Activated CD8-positive, alpha-beta T cell treated with anti-CD3 and anti-CD28 coated beads, Interleukin-2, amount 10 ng/mL, durations not matched to agents 7 days and 5 days (primary cell): ENCODE results near the gene NAE1. TPM values are rescaled to one million over a fixed set of nuclear protein-coding genes. Genes with fewer than 3 reads are reported as not detected.
"Not testable (repeated sequence)": the region's sequence is repeated elsewhere in the genome, so short reads cannot be mapped to it uniquely, and the experiment has no call there.

Source experiments
- ATAC-seq: fragments of 150-1000 bp; cut with Tn5 transposase; one replicate; pipeline ENCODE4 v1.10.0; 2021; ENCODE audit warnings: moderate library complexity
- CTCF ChIA-PET: fragments of 350-600 bp; sonication (Branson Sonifier 250); formaldehyde crosslinking; loops from one replicate; lab custom pipeline; 2021; ENCODE audit warnings: antibody characterized with exemption; lab: Charles Lee
- POLR2A ChIA-PET: fragments of 350-600 bp; sonication (Branson Sonifier 250); formaldehyde crosslinking; loops from one replicate; lab custom pipeline; 2021; ENCODE audit warnings: antibody characterized with exemption; lab: Charles Lee
- DNase-seq: peaks from one replicate; pipeline ENCODE4 v3.0.0-alpha.2; 2020
- H3K27ac Mint-ChIP-seq: one replicate; pipeline ENCODE4 v1.8.0; 2021; ENCODE audit warnings: mild to moderate bottlenecking, mixed read lengths
- H3K27me3 Mint-ChIP-seq: one replicate; pipeline ENCODE4 v1.8.0; 2021; ENCODE audit warnings: low read depth, mixed read lengths
- H3K36me3 Mint-ChIP-seq: one replicate; pipeline ENCODE4 v1.8.0; 2021; ENCODE audit warnings: low read depth, mixed read lengths
- H3K4me1 Mint-ChIP-seq: one replicate; pipeline ENCODE4 v1.8.0; 2021; ENCODE audit warnings: low read depth, mixed read lengths
- H3K4me3 Mint-ChIP-seq: one replicate; pipeline ENCODE4 v1.8.0; 2021; ENCODE audit warnings: mild to moderate bottlenecking, mixed read lengths
- H3K9me3 Mint-ChIP-seq: one replicate; pipeline ENCODE4 v1.8.0; 2022; ENCODE audit warnings: mixed read lengths; ENCODE audit not compliant: insufficient read depth
- total RNA-seq, 2 experiments: library from RNA; stranded (reverse); gene quantifications; one replicate each; pipeline ENCODE4 v1.2.3, GENCODE V29; 2021

NAE1 gene
- total RNA-seq: 10 to 100 TPM; 77.3 to 84.1 TPM

DNA sequence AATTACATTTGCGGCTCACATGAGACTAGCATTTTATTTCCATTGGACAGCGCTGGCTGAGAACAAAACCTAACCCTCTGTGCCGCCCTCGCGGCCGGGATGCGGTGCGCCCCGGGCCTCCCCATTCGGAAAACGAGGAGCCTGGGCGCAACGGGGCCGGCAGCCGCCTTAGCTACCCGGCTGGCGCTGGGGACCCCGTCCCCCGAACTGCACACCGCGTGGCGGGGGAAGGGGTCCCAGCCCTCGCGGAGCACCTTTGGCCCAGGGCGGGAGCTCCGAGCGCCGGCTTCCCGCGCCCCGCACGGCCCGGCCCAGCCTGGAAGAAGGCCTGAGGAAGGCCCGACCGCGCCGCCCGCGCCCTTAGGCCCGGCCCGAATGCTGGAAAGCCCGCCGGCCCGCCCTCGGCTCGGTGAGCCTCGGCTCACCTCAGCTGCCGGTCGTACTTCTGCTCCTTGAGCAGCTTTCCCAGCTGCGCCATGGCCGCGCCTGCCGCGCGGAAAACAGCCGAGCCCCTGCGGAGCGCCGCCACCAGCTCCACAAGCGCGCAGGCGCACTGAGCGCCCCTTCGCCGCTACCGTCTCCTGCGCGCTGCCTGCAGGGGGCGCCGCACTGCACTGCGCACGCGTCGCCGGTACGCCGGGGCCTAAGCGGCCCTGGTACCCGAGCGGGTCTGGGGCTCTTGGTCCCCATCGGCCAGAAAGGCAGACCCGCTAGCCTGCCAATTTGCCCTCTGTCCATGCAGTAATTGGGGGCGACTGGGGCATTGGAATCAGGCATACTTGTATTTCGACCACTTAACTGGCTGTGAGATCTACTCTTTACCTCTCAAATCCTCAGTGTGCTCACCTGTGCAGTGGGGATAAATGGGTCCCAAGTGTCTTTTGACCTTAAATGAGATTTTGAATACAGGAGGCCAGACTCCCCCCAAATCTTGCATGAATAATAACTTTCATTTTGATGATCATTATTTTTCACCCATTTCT, at the start of gene NAE1:
Gene NAE1 (minus strand): TSS at position 555 of the 983 bp plus-strand sequence. CDS start 77 bp downstream, at position 478.
- peak within 1 kb of the TSS; percentile 74 for H3K4me3 Mint-ChIP-seq
- ATAC-seq (peak; percentile 97), DNase-seq (peak; percentile 90)
- peaks cover 7% of the 10 kb centered on the region for H3K27me3 Mint-ChIP-seq
- H3K27ac Mint-ChIP-seq: peak within 1 kb of the TSS; percentile 83
- ChIA-PET CTCF (interaction anchor here (0.6 to 10.2 kb wide), 60 partner anchors 8 to 425 kb away, joined by 3 to 195 read pairs (median 5); partner anchors contain the start of genes CA7, CKLF, CMTM2 and CMTM4), POLR2A (interaction anchor here (0.6 to 3.2 kb wide), 6 partner anchors 13 to 226 kb away, joined by 3 to 28 read pairs (median 3); partner anchors contain the start of genes CA7 and CMTM3)
- peaks cover 23% of the 10 kb centered on the region for H3K36me3 Mint-ChIP-seq
- no peaks in the 10 kb centered on the region for H3K9me3 Mint-ChIP-seq
- peaks cover 28% of the 10 kb centered on the region for H3K4me1 Mint-ChIP-seq

DNA sequence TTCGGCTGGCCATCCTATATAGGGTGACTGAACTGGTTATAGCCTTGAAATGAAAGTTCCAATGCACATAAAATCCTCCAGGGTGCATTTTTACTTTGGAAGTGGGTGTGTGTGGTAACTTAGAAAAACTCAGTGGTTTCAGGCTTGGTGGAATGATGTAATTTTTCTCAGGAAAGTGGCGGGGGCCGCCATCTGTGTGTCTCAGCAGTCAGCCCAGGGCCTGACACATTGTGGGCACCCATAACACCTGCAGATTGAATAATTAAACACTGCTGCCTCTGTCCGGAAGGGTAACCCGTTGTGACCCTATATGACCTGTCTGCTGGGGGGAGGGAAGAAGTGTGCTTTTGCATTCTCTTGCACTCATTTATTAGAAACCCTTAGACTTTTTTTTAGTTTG, 47.3 kb upstream of the NAE1 start:
- Mint-ChIP-seq H3K9me3 (peaks cover 5% of the 10 kb centered on the region), H3K36me3 (no peaks in the 10 kb centered on the region), H3K4me1 (peaks cover 71% of the 10 kb centered on the region), H3K27ac (peak overlapping the region; percentile 76), H3K27me3 (no peaks in the 10 kb centered on the region), H3K4me3 (no peak overlapping the region)
- ChIA-PET POLR2A (no interaction called here), CTCF (interaction anchor here (1.2 to 2.4 kb wide), 2 partner anchors 10 to 48 kb away, joined by 4 to 9 read pairs; partner anchors contain the start of gene NAE1)
- no peak for ATAC-seq
- peak; percentile 49 for DNase-seq

GRCh38 chr16:66874079-66874775, 43.5 kb upstream of the NAE1 start:
- peaks cover 60% of the 10 kb centered on the region for H3K4me1 Mint-ChIP-seq
- ChIA-PET CTCF (interaction anchor here (0.7 to 4.1 kb wide), 11 partner anchors 12 to 266 kb away, joined by 3 to 66 read pairs (median 4); partner anchors contain the start of genes DYNC1LI2 and NAE1), POLR2A (interaction anchor here (1.1 to 3.2 kb wide), 3 partner anchors 28 to 270 kb away, joined by 3 to 28 read pairs (median 4); partner anchors contain the start of genes CMTM3 and NAE1)
- peak overlapping the region; percentile 92 for H3K27ac Mint-ChIP-seq
- H3K36me3 Mint-ChIP-seq: no peaks in the 10 kb centered on the region
- no peak overlapping the region for H3K4me3 Mint-ChIP-seq
- DNase-seq (peak; percentile 42), ATAC-seq (no peak)
- H3K27me3 Mint-ChIP-seq: no peaks in the 10 kb centered on the region
- peaks cover 5% of the 10 kb centered on the region for H3K9me3 Mint-ChIP-seq

DNA sequence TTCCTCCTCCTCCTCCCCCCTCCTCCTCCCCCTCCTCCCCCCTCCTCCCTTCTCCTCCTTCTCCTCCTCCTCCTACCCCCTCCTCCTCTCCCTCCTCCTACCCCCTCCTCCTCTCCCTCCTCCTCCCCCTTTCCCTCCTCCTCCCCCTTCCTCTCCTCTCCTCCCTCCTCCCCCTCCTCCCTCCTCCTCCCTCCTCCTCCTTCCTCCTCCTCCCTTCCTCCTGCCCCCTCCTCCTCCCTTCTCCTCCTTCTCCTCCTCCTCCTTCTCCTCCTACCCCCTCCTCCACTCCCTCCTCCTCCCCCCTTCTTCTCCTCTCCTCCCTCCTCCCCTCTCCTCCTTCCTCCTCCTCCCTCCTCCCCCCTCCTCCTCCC, 42.9 kb upstream of the NAE1 start:
- POLR2A ChIA-PET: interaction anchor here (1.0 to 3.2 kb wide), 4 partner anchors 13 to 321 kb away, joined by 3 to 28 read pairs (median 3); partner anchors contain the start of genes CKLF and NAE1
- DNase-seq (no peak), ATAC-seq (no peak)
- peak overlapping the region; percentile 93 for H3K27ac Mint-ChIP-seq
- no peaks in the 10 kb centered on the region for H3K36me3 Mint-ChIP-seq
- CTCF ChIA-PET: interaction anchor here (0.8 to 4.1 kb wide), 30 partner anchors 8 to 467 kb away, joined by 3 to 66 read pairs (median 4); partner anchors contain the start of genes CKLF, DYNC1LI2, FBXL8 and NAE1
- H3K27me3 Mint-ChIP-seq: no peaks in the 10 kb centered on the region
- peaks cover 58% of the 10 kb centered on the region for H3K4me1 Mint-ChIP-seq
- H3K9me3 Mint-ChIP-seq: peaks cover 5% of the 10 kb centered on the region
- H3K4me3 Mint-ChIP-seq: no peak overlapping the region

DNA sequence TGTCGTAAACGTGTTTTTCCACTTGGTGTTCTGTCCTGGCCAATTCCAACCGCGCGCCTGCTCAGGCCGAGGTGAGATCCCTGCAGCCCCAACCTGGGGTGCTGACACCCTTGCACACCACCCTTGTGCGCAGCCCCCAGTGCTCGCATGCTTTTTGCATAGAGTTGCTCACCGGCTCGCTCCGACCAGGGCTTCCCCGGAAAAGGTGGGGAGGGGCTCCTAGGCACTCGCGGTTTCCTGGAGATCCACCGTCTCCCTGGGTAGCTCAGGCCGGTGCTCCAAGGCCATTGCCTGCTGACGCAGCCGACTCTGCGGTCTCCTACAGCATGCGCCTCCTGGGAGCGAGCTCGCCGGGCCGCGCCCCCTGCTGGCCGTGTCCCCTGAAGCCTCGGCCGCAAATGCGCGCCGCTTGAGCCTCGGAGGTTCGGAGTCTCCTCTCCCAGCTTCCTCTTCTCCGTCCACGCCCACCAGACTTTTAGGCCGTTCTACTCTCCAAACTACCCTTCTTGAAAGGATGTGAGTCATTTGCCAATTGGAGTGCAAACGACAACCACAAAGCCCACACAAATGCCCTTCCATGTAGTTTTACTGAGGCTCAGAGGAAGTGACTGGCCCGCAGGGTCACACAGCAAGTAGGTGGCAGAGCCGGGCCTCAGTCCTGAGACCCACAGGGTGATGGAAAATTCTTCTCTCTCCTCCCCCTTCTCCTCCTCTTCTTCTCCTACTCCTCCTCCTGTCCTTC, 42.3 kb upstream of the NAE1 start:
- peak; percentile 93 for ATAC-seq
- POLR2A ChIA-PET: interaction anchor here (0.8 to 3.2 kb wide), 6 partner anchors 13 to 321 kb away, joined by 3 to 28 read pairs (median 3); partner anchors contain the start of genes CKLF, DYNC1LI2 and NAE1

GRCh38 chr16:66872559-66872942, 41.8 kb upstream of the NAE1 start:
- ATAC-seq (no peak), DNase-seq (no peak)
- H3K4me3 Mint-ChIP-seq: peak overlapping the region; percentile 80
- CTCF ChIA-PET: interaction anchor here (0.7 to 4.1 kb wide), 31 partner anchors 9 to 466 kb away, joined by 3 to 66 read pairs (median 4); partner anchors contain the start of genes CKLF, DYNC1LI2, FBXL8 and NAE1
- H3K36me3 Mint-ChIP-seq: no peaks in the 10 kb centered on the region
- POLR2A ChIA-PET: interaction anchor here (0.8 to 3.2 kb wide), 6 partner anchors 12 to 320 kb away, joined by 3 to 28 read pairs (median 3); partner anchors contain the start of genes CKLF, DYNC1LI2 and NAE1
- H3K9me3 Mint-ChIP-seq: peaks cover 5% of the 10 kb centered on the region
- no peaks in the 10 kb centered on the region for H3K27me3 Mint-ChIP-seq
- H3K4me1 Mint-ChIP-seq: peaks cover 51% of the 10 kb centered on the region
- H3K27ac Mint-ChIP-seq: peak overlapping the region; percentile 93

More for the DNA sequence above, 42.3 kb upstream of the NAE1 start:
- Mint-ChIP-seq H3K4me3 (peak overlapping the region; percentile 80), H3K9me3 (peaks cover 5% of the 10 kb centered on the region), H3K4me1 (peaks cover 53% of the 10 kb centered on the region), H3K27me3 (no peaks in the 10 kb centered on the region), H3K36me3 (no peaks in the 10 kb centered on the region), H3K27ac (peak overlapping the region; percentile 93)
- CTCF ChIA-PET: interaction anchor here (0.7 to 4.1 kb wide), 32 partner anchors 8 to 467 kb away, joined by 3 to 66 read pairs (median 4); partner anchors contain the start of genes CKLF, DYNC1LI2, FBXL8 and NAE1
- peak; percentile 98 for DNase-seq

DNA sequence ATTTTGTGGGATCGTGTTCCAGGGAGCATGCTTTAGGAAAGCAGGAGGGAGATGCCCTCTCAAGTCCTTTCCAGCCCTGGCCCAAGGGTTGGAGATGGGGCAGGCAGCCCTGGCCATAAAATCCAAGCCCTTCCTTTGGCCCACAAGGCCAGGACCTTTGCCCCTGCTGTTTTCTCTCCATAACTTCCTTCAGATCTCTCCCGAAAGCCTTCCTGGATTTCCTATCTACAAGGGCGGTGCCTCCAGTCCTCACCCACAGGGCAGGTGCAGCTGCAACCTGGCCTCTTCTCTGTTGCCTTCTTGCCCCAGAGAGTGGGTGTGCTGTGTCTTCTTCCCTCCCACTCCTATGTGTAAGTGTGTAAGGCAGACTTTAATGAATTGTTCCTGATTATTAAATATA, 41.1 kb upstream of the NAE1 start:
- Mint-ChIP-seq H3K27ac (no peak overlapping the region), H3K4me3 (no peak overlapping the region)
- POLR2A ChIA-PET: interaction anchor here (3.2 kb wide), 1 partner anchor 42 kb away, joined by 28 read pairs; the partner anchor contains the start of gene NAE1

GRCh38 chr16:66871363-66871762, 40.6 kb upstream of the NAE1 start:
- POLR2A ChIA-PET: not testable (repeated sequence)
- H3K4me1 Mint-ChIP-seq: peaks cover 48% of the 10 kb centered on the region

More for the DNA sequence above, 41.1 kb upstream of the NAE1 start:
- Mint-ChIP-seq H3K4me1 (peaks cover 51% of the 10 kb centered on the region), H3K27me3 (no peaks in the 10 kb centered on the region), H3K9me3 (peaks cover 5% of the 10 kb centered on the region), H3K36me3 (no peaks in the 10 kb centered on the region)
- ATAC-seq (no peak), DNase-seq (no peak)
- CTCF ChIA-PET: interaction anchor here (1.1 to 7.5 kb wide), 16 partner anchors 10 to 263 kb away, joined by 3 to 195 read pairs (median 9); partner anchors contain the start of genes DYNC1LI2, NAE1 and PDP2

GRCh38 chr16:66869424-66869823, 38.6 kb upstream of the NAE1 start:
- H3K27me3 Mint-ChIP-seq: no peaks in the 10 kb centered on the region
- DNase-seq (no peak), ATAC-seq (no peak)
- H3K27ac Mint-ChIP-seq: no peak overlapping the region
- POLR2A ChIA-PET: no interaction called here
- CTCF ChIA-PET: interaction anchor here (0.8 to 7.5 kb wide), 9 partner anchors 10 to 306 kb away, joined by 3 to 195 read pairs (median 11); partner anchors contain the start of genes DYNC1LI2, NAE1 and PDP2
- no peak overlapping the region for H3K4me3 Mint-ChIP-seq
- no peaks in the 10 kb centered on the region for H3K9me3 Mint-ChIP-seq
- H3K36me3 Mint-ChIP-seq: no peaks in the 10 kb centered on the region
- peaks cover 31% of the 10 kb centered on the region for H3K4me1 Mint-ChIP-seq

More at GRCh38 chr16:66871363-66871762, 40.6 kb upstream of the NAE1 start:
- CTCF ChIA-PET: interaction anchor here (5.4 to 7.5 kb wide), 2 partner anchors 44 to 142 kb away, joined by 55 to 195 read pairs; partner anchors contain the start of gene NAE1
- H3K36me3 Mint-ChIP-seq, ATAC-seq, H3K27ac Mint-ChIP-seq, H3K27me3 Mint-ChIP-seq, DNase-seq, H3K4me3 Mint-ChIP-seq, H3K9me3 Mint-ChIP-seq: not testable (repeated sequence)

GRCh38 chr16:66863707-66864106, 32.9 kb upstream of the NAE1 start:
- Mint-ChIP-seq H3K27ac (no peak overlapping the region), H3K27me3 (no peaks in the 10 kb centered on the region), H3K4me1 (peaks cover 4% of the 10 kb centered on the region), H3K36me3 (no peaks in the 10 kb centered on the region), H3K9me3 (no peaks in the 10 kb centered on the region), H3K4me3 (no peak overlapping the region)
- CTCF ChIA-PET: interaction anchor here (1.2 to 1.4 kb wide), 2 partner anchors 22 to 33 kb away, joined by 3 to 4 read pairs; partner anchors contain the start of gene NAE1
- POLR2A ChIA-PET: no interaction called here
- no peak for ATAC-seq
- no peak for DNase-seq
